ENCODE measurements around the gene TBX21.

The TBX21 gene

DNA sequence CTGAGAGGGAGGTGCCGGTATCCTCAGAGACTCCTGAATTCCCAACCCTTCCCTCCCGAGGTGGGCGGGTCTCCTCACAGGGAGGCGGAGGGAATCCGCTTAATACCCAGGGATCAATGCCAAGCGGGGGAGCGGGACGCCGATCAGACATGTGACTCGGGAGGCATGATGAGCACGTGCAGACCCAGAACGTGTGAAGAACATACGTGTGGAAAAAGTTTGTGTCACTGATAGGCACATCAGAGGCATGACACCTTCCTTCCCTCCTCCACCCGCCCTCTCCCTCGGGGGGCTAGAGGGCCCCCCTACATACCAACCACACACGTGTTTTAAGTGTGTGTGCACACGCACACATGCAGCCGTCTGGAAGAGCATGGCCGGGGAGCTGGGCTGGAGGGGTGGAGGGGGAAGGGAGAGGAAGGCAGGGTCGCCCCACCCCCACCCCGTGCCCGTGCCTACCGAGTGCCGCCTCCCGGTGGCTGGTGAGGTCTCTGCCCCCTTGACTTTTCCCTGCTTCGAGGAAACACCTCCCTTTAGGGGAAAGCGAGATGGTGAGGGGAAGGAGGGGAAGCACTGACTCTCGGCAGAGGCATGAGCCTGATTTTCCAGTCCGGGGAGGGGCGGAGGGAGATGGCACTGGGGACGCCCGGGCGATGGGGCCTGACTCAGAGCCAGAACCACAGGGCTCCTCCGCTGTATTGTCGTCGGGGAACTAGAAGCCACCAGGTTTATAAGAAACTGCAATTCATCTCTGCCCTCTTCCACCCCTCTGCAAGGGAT lies 12.1 kb upstream of the TBX21 start:
- peak; percentile 77 for DNase-seq (ENCODE audit: extremely low spot score)
- TF ChIP-seq, protein P1, sequence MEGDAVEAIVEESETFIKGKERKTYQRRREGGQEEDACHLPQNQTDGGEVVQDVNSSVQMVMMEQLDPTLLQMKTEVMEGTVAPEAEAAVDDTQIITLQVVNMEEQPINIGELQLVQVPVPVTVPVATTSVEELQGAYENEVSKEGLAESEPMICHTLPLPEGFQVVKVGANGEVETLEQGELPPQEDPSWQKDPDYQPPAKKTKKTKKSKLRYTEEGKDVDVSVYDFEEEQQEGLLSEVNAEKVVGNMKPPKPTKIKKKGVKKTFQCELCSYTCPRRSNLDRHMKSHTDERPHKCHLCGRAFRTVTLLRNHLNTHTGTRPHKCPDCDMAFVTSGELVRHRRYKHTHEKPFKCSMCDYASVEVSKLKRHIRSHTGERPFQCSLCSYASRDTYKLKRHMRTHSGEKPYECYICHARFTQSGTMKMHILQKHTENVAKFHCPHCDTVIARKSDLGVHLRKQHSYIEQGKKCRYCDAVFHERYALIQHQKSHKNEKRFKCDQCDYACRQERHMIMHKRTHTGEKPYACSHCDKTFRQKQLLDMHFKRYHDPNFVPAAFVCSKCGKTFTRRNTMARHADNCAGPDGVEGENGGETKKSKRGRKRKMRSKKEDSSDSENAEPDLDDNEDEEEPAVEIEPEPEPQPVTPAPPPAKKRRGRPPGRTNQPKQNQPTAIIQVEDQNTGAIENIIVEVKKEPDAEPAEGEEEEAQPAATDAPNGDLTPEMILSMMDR (IDR thresholded peaks at IDR 0.05; ENCODE audit: control extremely low read depth, extremely low read depth, low read depth, missing control alignments): no peak
- ChIA-PET POLR2A (no interaction called here), CTCF (interaction anchor here (1.1 to 2.0 kb wide), 3 partner anchors 15 to 281 kb away, joined by 3 to 4 read pairs (median 3); no protein-coding TSS in a partner anchor)

DNA sequence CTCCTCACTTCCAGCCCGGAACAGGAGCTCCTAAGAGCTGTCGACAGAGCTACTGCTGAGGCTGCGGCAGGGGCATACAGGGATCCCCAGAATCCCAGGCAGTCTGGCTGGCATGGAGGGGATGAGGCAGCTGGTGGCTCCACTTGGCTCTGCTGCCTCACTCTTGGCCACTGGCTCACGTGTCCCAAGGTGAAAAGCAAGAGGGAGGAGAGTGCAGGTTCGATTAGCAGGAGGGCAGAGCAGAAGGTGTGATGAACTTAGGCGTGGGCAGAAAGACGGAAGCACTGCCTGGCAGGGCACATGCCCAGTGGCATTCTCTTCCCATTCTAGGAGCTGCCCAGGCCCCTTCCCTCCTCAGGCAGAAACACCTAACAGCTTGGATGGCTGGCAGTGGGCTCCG lies 11.3 kb upstream of the TBX21 start:
- no peak for DNase-seq (ENCODE audit: extremely low spot score)
- TF ChIP-seq, protein P1 (IDR thresholded peaks at IDR 0.05; ENCODE audit: control extremely low read depth, extremely low read depth, low read depth, missing control alignments): no peak
- POLR2A ChIA-PET: no interaction called here
- CTCF ChIA-PET: interaction anchor here (1.1 to 2.0 kb wide), 4 partner anchors 16 to 281 kb away, joined by 3 to 4 read pairs (median 3); no protein-coding TSS in a partner anchor

DNA sequence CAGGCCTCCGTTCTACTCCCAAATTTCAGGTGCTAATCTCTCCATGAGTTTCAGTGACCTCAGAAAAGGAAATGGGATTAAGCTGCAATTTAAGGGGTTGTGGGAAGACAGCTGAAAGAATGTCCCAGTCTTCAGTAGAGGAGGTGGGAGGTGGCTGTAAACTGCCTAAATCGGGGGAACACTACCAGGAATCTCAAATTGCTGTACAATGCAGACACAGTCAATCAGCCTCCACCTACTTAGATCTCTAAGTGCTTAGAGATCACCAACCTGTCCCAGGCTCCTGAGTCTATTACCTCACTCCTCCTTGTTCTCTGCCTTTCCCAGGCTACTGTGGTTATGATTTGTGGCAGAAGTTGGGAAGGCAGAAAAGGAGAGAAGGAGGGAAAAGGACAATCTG lies 8.3 kb upstream of the TBX21 start:
- ChIA-PET POLR2A (no interaction called here), CTCF (interaction anchor here (1.2 to 3.0 kb wide), 6 partner anchors 9 to 27 kb away, joined by 3 to 15 read pairs (median 8); partner anchors contain the start of gene TBX21)
- DNase-seq (ENCODE audit: extremely low spot score): no peak
- TF ChIP-seq, protein P1 (IDR thresholded peaks at IDR 0.05; ENCODE audit: control extremely low read depth, extremely low read depth, low read depth, missing control alignments): no peak

DNA sequence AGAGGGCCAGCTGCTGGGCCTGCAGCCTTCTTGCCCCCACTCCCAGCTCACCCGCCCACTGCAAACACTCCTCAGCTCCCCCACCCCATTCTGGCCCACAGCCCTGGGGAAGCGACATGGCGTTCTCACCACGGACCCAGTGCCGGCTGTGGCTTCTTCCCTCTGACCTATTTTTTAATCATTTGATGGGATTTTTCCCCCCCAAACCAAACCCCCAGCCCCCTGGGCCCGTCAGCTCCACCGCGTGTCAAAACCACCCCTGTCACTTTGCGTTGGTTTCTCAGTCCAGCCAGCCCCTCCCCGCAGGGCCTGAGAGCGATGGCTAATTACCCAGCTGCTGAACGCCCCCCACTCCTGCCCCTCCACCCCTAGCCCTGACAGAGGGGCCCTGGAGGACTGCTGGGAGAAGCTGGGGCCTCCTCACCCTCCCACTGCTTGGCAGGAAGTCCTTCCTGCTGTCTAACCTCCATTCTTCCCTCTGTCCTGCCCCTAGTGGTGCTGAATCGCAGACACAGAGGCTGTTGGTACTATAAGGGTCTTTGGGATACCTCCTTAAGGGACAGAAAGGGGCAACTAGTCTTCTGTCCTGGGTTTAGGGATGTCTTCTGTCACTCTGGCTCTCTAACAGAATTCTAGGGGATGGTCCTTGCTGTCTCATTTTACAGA lies 7.5 kb upstream of the TBX21 start:
- no peak for DNase-seq (ENCODE audit: extremely low spot score)
- CTCF ChIA-PET: interaction anchor here (1.2 to 3.0 kb wide), 6 partner anchors 8 to 28 kb away, joined by 3 to 15 read pairs (median 8); partner anchors contain the start of gene TBX21
- POLR2A ChIA-PET: no interaction called here
- TF ChIP-seq, protein P1 (IDR thresholded peaks at IDR 0.05; ENCODE audit: control extremely low read depth, extremely low read depth, low read depth, missing control alignments): no peak

DNA sequence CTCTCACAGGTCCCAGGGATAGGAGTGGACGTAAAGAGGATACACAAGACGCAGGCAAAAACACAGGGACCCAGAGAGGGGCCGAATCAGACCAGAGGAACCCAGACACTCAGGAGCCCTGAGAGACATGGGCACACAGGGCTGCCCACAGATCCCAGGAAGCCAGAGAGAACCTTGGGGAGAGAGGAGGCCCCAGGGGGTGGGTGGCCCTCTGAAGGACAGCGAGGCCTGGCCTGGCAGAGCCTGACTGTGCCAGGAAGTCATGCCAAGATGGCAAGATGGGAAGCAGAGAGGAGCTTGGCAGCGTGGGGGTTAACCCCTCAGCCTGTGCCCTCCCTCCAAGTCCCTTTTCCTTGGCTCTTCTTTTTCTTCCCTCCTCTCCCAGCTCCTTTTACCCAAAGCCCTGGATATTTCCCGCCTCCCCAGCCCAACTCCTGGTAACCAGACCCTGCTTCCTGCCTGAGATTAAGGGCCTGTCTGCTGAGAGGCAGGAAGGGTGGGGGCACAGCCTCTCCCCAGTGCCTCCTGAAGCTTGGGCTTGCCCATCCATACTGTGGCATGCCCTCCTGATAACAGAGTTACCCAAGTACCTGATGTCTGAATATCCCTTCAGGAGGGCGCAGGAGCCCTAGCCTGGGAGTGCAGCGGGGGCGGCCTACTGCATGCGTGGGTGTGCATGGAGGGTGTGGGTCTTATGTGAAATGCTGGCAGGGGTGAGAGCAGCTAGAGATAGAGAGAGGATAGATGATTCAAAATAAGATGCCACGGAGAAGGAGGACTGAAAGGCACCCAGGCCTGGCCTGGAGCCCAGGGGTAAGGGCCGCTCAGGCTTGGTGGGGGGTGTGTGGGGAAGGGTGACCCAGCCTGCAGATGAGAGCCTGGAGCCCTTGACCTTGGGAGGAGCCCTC lies 6.0 kb upstream of the TBX21 start:
- no peak for DNase-seq (ENCODE audit: extremely low spot score)
- POLR2A ChIA-PET: interaction anchor here (0.5 kb wide), 1 partner anchor 28 kb away, joined by 4 read pairs; no protein-coding TSS in a partner anchor
- CTCF ChIA-PET: interaction anchor here (1.0 to 7.0 kb wide), 3 partner anchors 10 to 30 kb away, joined by 3 to 72 read pairs (median 8); no protein-coding TSS in a partner anchor
- TF ChIP-seq, protein P1 (IDR thresholded peaks at IDR 0.05; ENCODE audit: control extremely low read depth, extremely low read depth, low read depth, missing control alignments): no peak

- ChIA-PET POLR2A (no interaction called here), CTCF (interaction anchor here (1.0 to 7.0 kb wide), 3 partner anchors 10 to 30 kb away, joined by 3 to 72 read pairs (median 6); no protein-coding TSS in a partner anchor)
- TF ChIP-seq, protein P1 (IDR thresholded peaks at IDR 0.05; ENCODE audit: control extremely low read depth, extremely low read depth, low read depth, missing control alignments): no peak
These were observed 5.4 kb upstream of the TBX21 start for GRCh38 chr17:47727704-47728036.

More at GRCh38 chr17:47727704-47728036, 5.4 kb upstream of the TBX21 start:
- no peak for DNase-seq (ENCODE audit: extremely low spot score)

Data from GM10248 (cell line).